Dendritic cell treated with granulocyte-macrophage colony-stimulating factor and Interleukin-4, amounts not matched to agents 40 ng/mL and 50 ng/mL, for 4 days (primary cell): ENCODE results near the gene DKK3.

Experiments used
- H3K27ac Mint-ChIP-seq: one replicate; pipeline ENCODE4 v1.8.0; 2022; ENCODE audit warnings: mild to moderate bottlenecking, mixed read lengths
- H3K27me3 Mint-ChIP-seq: one replicate; pipeline ENCODE4 v1.8.0; 2022; ENCODE audit warnings: mild to moderate bottlenecking, mixed read lengths
- H3K36me3 Mint-ChIP-seq: one replicate; pipeline ENCODE4 v1.8.0; 2022; ENCODE audit warnings: low read depth, mixed read lengths
- H3K4me1 Mint-ChIP-seq: one replicate; pipeline ENCODE4 v1.8.0; 2022; ENCODE audit warnings: low read depth, mixed read lengths
- H3K4me3 Mint-ChIP-seq: one replicate; pipeline ENCODE4 v1.8.0; 2022; ENCODE audit warnings: mild to moderate bottlenecking, moderate library complexity, mixed read lengths
- H3K9me3 Mint-ChIP-seq: one replicate; pipeline ENCODE4 v1.8.0; 2022; ENCODE audit warnings: mixed read lengths
- intact Hi-C: fragments of 100-400 bp; cut with micrococcal nuclease; formaldehyde crosslinking; loops from one replicate; pipeline ENCODE4 v1.15.0; 2022

Gene DKK3

DNA sequence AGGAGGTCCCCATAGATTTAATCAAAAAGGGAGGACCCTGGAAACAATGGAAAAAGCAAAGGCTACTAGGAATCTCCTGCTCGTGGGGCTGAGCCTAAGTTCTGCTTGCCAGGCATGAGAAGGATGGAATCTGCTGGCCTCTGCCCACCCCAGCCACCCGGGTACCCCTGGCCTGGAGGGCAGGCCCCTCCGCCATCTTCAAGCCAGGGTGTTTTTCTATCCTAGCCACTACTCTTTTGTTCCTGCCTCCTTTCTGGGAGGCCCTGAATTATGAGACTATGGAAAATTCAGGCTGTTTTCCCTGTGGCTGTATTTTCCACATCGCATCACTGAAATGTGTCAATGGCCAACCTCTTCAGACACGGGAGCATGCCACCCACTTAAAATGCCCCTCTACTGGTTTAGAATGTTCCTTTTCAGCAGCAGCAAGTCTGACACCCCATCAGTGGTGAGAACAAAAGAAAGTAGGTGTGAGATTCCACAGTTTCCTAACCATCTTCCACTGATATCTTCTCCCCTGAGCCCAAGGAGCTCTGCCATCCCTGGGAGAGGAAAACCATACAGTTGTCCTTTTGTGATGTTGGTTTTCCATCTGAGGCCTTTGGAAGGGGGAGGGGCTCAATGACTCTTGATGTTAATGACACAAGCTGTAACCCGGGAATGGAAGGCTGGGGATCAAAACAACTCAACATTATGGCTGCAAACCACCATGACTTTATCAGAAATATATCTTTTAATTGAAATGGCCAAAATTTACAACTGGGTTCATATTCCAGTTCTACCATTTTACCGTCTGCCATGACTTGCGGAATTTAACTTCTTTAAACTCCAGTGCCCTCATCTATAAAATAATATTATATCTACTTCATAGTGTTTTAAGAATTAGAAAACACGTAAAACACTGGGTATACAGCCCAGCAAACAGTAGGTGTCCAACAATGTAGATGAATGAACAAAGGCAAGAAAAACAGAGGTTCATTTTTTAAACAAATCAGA lies 22.2 kb downstream of the DKK3 start:
- no peaks in the 10 kb centered on the region for H3K9me3 Mint-ChIP-seq
- intact Hi-C loops: no loop called here
- peaks cover 5% of the 10 kb centered on the region for H3K4me1 Mint-ChIP-seq
- H3K36me3 Mint-ChIP-seq: no peaks in the 10 kb centered on the region
- no peak overlapping the region for H3K4me3 Mint-ChIP-seq
- no peak overlapping the region for H3K27ac Mint-ChIP-seq
- H3K27me3 Mint-ChIP-seq: peaks cover 2% of the 10 kb centered on the region

DNA sequence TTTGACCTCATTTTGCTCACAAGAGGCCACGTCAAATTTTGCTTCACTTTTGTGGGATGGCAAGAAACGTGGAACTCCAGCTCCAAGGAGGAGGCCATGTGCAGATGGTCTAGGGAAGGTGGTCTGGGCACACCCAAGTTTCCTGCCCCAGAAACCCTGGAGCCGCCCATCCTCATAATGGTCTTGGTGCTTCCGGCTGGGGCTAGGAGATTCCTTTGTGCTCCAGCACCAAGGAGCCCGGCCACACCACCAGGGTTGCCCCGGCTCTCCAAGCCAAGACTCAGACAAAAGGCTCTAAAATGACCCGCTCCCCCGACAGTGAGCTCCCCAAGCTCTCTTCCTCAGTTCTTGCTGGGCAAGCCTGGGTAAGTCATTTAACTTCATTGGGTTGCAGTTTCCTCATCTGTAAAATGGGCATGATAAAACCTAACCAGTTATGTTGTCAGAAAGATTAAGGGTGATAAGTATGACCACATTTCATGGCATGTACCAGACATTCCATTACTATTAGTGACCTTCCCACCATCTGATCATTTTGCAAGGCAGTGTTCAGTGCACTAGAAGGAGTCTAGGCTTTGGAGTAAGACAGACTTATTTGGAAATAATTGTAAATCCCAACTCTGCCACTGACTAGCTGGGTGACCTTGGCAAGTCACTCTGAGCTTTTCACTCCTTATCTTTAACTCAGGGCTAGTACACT lies 23.3 kb downstream of the DKK3 start:
- H3K27me3 Mint-ChIP-seq: no peaks in the 10 kb centered on the region
- intact Hi-C loops: no loop called here

GRCh38 chr11:11984563-11984962 lies 23.9 kb downstream of the DKK3 start:
- no peaks in the 10 kb centered on the region for H3K9me3 Mint-ChIP-seq
- intact Hi-C loops: no loop called here
- no peaks in the 10 kb centered on the region for H3K36me3 Mint-ChIP-seq
- H3K27me3 Mint-ChIP-seq: no peaks in the 10 kb centered on the region
- H3K4me1 Mint-ChIP-seq: peaks cover 5% of the 10 kb centered on the region
- H3K27ac Mint-ChIP-seq: no peak overlapping the region
- H3K4me3 Mint-ChIP-seq: no peak overlapping the region

More for the DNA sequence above, 23.3 kb downstream of the DKK3 start:
- H3K36me3 Mint-ChIP-seq: no peaks in the 10 kb centered on the region
- H3K4me1 Mint-ChIP-seq: peaks cover 5% of the 10 kb centered on the region
- no peak overlapping the region for H3K27ac Mint-ChIP-seq
- H3K4me3 Mint-ChIP-seq: no peak overlapping the region
- H3K9me3 Mint-ChIP-seq: no peaks in the 10 kb centered on the region

DNA sequence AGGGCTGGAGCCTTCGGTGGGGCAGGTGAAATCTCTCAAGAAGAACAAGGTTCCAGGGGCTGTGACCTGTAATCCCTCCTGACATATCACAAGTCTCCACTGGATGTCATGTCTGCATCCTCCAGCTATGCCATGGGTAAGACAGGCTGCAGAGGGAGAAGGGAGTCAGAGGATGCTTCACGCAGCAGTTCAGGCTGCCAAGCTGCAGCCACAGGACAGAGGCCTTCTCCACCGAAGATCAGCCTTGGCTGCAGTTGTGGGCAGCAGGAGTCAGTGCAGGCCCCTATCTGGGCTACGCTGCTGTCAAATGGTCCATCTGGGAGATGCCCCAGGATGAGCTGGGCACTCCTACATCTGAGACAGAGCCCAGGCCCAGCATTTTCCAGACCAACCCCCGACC lies 25.0 kb downstream of the DKK3 start:
- Mint-ChIP-seq H3K36me3 (no peaks in the 10 kb centered on the region), H3K4me1 (peaks cover 5% of the 10 kb centered on the region), H3K27ac (no peak overlapping the region), H3K4me3 (no peak overlapping the region), H3K27me3 (no peaks in the 10 kb centered on the region), H3K9me3 (peaks cover 4% of the 10 kb centered on the region)
- intact Hi-C loops: no loop called here

DNA sequence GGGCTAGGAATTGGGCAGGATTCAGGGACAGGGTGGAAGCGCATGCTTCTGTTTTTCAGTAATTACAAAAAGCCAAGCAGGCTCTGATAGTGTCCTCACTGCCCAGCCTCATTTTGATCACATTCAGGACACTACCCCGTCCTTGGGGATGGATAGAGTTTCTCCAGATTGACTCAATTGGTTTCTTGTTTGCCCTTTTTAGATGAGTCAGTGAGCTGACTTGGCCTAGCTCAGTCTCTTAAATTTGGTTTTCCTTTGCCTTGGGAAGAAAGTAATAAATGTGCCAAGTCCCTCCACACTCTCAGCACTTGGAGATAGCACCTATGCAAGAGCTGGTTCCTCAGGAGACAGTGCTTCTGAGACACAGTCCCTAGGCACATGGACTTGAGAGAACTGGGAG lies 25.5 kb downstream of the DKK3 start:
- Mint-ChIP-seq H3K9me3 (peaks cover 8% of the 10 kb centered on the region), H3K4me1 (peaks cover 5% of the 10 kb centered on the region), H3K27me3 (peaks cover 1% of the 10 kb centered on the region), H3K27ac (no peak overlapping the region), H3K4me3 (no peak overlapping the region), H3K36me3 (no peaks in the 10 kb centered on the region)
- intact Hi-C loops: no loop called here

- Mint-ChIP-seq H3K4me3 (no peak overlapping the region), H3K4me1 (peaks cover 5% of the 10 kb centered on the region), H3K36me3 (no peaks in the 10 kb centered on the region), H3K27ac (no peak overlapping the region), H3K27me3 (peaks cover 1% of the 10 kb centered on the region), H3K9me3 (peaks cover 9% of the 10 kb centered on the region)
- intact Hi-C loops: no loop called here
These were observed 26.0 kb downstream of the DKK3 start for GRCh38 chr11:11982461-11982860.

GRCh38 chr11:11981840-11982239 lies 26.6 kb downstream of the DKK3 start:
- intact Hi-C loops: no loop called here
- Mint-ChIP-seq H3K9me3 (peaks cover 9% of the 10 kb centered on the region), H3K4me3 (no peak overlapping the region), H3K4me1 (peaks cover 5% of the 10 kb centered on the region), H3K27ac (no peak overlapping the region), H3K36me3 (no peaks in the 10 kb centered on the region), H3K27me3 (peaks cover 1% of the 10 kb centered on the region)

- Mint-ChIP-seq H3K36me3 (no peaks in the 10 kb centered on the region), H3K4me1 (peaks cover 5% of the 10 kb centered on the region), H3K27ac (no peak overlapping the region), H3K27me3 (peaks cover 1% of the 10 kb centered on the region), H3K9me3 (peaks cover 9% of the 10 kb centered on the region), H3K4me3 (no peak overlapping the region)
- intact Hi-C loops: no loop called here
These were observed 27.1 kb downstream of the DKK3 start for GRCh38 chr11:11981364-11981763.

GRCh38 chr11:11980841-11981308 lies 27.6 kb downstream of the DKK3 start:
- intact Hi-C loops: no loop called here
- Mint-ChIP-seq H3K4me1 (peaks cover 5% of the 10 kb centered on the region), H3K36me3 (no peaks in the 10 kb centered on the region), H3K4me3 (no peak overlapping the region), H3K27me3 (peaks cover 1% of the 10 kb centered on the region), H3K27ac (no peak overlapping the region), H3K9me3 (peaks cover 9% of the 10 kb centered on the region)

DNA sequence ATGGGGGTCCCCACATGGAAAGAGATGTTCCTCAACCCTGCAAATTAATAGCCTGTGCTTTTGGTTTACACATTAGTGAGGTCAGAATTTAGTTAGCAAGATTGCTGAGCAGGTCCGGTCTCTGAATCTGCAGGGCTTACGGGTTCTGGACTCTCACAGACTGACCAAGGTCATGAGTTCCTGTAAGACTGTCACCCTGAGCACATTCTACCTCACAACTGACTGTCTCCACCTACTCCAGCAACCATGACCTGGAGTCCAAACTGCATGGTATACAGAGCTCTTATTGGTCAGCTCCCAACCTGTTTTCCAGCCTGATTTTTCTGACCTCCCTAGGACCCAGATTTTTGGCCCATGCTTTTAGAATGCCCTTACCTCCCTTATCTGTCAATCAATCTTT lies 28.2 kb downstream of the DKK3 start:
- Mint-ChIP-seq H3K36me3 (no peaks in the 10 kb centered on the region), H3K4me1 (peaks cover 5% of the 10 kb centered on the region), H3K4me3 (no peak overlapping the region), H3K27me3 (peaks cover 1% of the 10 kb centered on the region), H3K9me3 (peaks cover 9% of the 10 kb centered on the region), H3K27ac (no peak overlapping the region)
- intact Hi-C loops: no loop called here

GRCh38 chr11:11979488-11980117 lies 28.8 kb downstream of the DKK3 start:
- intact Hi-C loops: no loop called here
- peaks cover 9% of the 10 kb centered on the region for H3K9me3 Mint-ChIP-seq
- H3K27ac Mint-ChIP-seq: no peak overlapping the region
- no peaks in the 10 kb centered on the region for H3K36me3 Mint-ChIP-seq
- H3K4me1 Mint-ChIP-seq: peaks cover 2% of the 10 kb centered on the region
- H3K4me3 Mint-ChIP-seq: no peak overlapping the region
- peaks cover 1% of the 10 kb centered on the region for H3K27me3 Mint-ChIP-seq

DNA sequence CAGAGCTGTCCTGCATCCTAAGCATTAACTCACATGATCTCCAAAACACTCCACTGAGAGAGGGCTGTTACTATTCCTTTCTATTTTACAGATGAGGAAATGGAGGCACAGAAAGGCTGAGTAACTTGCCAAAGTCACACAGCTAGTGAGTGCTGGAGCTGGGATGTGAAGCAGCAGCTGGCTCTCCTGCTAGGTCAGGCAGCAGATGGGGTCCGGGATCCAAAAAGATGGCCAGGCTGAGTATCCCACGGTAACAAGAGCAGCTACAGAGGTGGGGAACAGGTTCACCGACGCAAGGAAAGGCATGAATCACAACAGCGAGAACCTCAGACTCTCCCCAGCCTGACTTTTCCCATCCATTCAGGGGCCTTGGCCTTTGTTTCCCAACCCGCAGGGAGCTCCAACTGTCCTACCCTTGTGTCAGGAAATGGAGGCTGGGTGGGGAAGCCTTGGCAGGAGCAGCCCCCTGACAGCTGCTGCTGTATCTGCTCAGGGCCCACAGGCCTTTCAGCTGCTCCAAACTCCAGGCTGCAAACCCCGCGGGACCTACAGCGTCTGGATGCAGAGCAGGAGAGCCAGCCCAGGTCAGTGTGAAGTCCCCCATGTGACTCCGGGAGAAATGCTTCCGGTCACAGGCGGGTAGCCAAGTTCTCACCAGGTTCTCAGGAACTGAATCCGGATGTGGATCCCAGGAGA lies 29.5 kb downstream of the DKK3 start:
- intact Hi-C loops: no loop called here
- H3K27ac Mint-ChIP-seq: no peak overlapping the region
- H3K9me3 Mint-ChIP-seq: peaks cover 9% of the 10 kb centered on the region
- no peaks in the 10 kb centered on the region for H3K36me3 Mint-ChIP-seq
- H3K4me1 Mint-ChIP-seq: no peaks in the 10 kb centered on the region
- no peak overlapping the region for H3K4me3 Mint-ChIP-seq
- H3K27me3 Mint-ChIP-seq: peaks cover 1% of the 10 kb centered on the region

DNA sequence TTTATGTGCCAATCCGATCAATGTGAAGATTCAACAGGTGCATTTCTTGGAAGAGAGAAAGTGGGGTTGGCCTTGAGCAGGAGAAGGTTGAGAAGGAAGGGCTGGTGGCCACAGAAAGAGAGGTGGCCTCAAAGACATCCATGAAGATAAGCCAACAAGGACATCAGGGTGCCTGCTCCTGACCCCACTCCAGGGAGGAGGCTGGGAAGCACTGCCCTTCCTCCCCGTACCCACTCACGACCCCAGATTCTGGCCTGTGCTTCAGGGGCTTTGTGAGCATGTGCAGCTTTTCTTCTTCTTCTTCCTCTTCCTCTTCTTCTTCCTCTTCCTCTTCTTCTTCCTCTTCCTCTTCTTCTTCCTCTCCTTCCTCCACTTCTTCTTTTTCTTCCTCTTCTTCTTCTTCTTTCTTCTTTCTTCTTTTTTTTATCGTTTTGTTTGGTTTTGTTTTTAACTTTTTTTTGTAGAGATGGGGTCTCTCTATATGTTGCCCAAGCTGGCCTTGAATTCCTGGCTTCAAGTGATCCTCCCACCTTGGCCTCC lies 30.3 kb downstream of the DKK3 start:
- no peaks in the 10 kb centered on the region for H3K4me1 Mint-ChIP-seq
- intact Hi-C loops: no loop called here
- H3K36me3 Mint-ChIP-seq: no peaks in the 10 kb centered on the region
- peaks cover 9% of the 10 kb centered on the region for H3K9me3 Mint-ChIP-seq
- no peak overlapping the region for H3K4me3 Mint-ChIP-seq
- H3K27ac Mint-ChIP-seq: no peak overlapping the region
- H3K27me3 Mint-ChIP-seq: peaks cover 1% of the 10 kb centered on the region
